Liver (tissue), 9 donors: Measurements from ENCODE around the gene STARD3. TPM values are rescaled to one million over a fixed set of nuclear protein-coding genes. Genes with fewer than 3 reads are reported as not detected.
A peak's percentile ranks its signal among the peaks of the same experiment; 100 is the strongest.
"Not testable (repeated sequence)": the region's sequence is repeated elsewhere in the genome, so short reads cannot be mapped to it uniquely, and the experiment has no call there.

Experiments used
- DNase-seq: peaks from one replicate; pipeline ENCODE4 v3.0.0-alpha.2; 2017; ENCODE audit warnings: low spot score
- H3K27ac ChIP-seq, 2 donors: one replicate each; pipeline ENCODE4 v1.7.0; 2013; ENCODE audit warnings: inconsistent platforms in 2 of 2, low read length in 2 of 2, control low read depth in 1 of 2, low read depth in 1 of 2, mild to moderate bottlenecking in 1 of 2
- H3K27me3 ChIP-seq, 4 donors: one replicate each; pipeline versions ENCODE4 v1.6.1 to v1.7.0; 2013; ENCODE audit warnings: low read length in 3 of 4, inconsistent platforms in 1 of 4, mild to moderate bottlenecking in 1 of 4, moderate library complexity in 1 of 4; ENCODE audit not compliant: control insufficient read depth in 4 of 4, insufficient read depth in 4 of 4
- H3K36me3 ChIP-seq, 4 donors: one replicate each; pipeline versions ENCODE4 v1.6.1 to v1.7.0; 2013; ENCODE audit warnings: low read length in 3 of 4, mild to moderate bottlenecking in 3 of 4, low read depth in 1 of 4, moderate library complexity in 1 of 4; ENCODE audit not compliant: control insufficient read depth in 4 of 4, insufficient read depth in 3 of 4
- H3K4me1 ChIP-seq, 4 donors: one replicate each; pipeline versions ENCODE4 v1.6.1 to v1.7.0; 2013; ENCODE audit warnings: low read length in 3 of 4, mild to moderate bottlenecking in 3 of 4, moderate library complexity in 1 of 4; ENCODE audit not compliant: control insufficient read depth in 4 of 4, insufficient read depth in 4 of 4
- H3K4me3 ChIP-seq, 3 donors: one replicate each; pipeline versions ENCODE4 v1.6.1 to v1.7.0; 2013; ENCODE audit warnings: low read length in 3 of 3, control low read depth in 1 of 3, low read depth in 1 of 3, mild to moderate bottlenecking in 1 of 3
- H3K9ac ChIP-seq, 2 donors: one replicate each; pipeline ENCODE4 v1.7.0; 2013; ENCODE audit warnings: low read length in 2 of 2, mild to moderate bottlenecking in 2 of 2, moderate library complexity in 2 of 2, control low read depth in 1 of 2, low read depth in 1 of 2
- H3K9me3 ChIP-seq, 4 donors: one replicate each; pipeline versions ENCODE4 v1.6.1 to v1.7.0; 2013; ENCODE audit warnings: low read length in 3 of 4; ENCODE audit not compliant: control insufficient read depth in 4 of 4
- ATF3 ChIP-seq: IDR thresholded peaks from 2 replicates; pipeline ENCODE4 v1.6.1; 2016; ENCODE audit warnings: antibody characterized with exemption
- EGR1 ChIP-seq, 2 donors: IDR thresholded peaks; 2 replicates each; pipeline ENCODE4 v1.6.1; 2016 to 2018; ENCODE audit warnings: antibody characterized with exemption in 2 of 2, low read depth in 2 of 2
- FOXA1 ChIP-seq: IDR thresholded peaks from 2 replicates; pipeline ENCODE4 v1.6.1; 2016; ENCODE audit warnings: antibody characterized with exemption
- FOXA2 ChIP-seq: IDR thresholded peaks from 2 replicates; pipeline ENCODE4 v1.6.1; 2016; ENCODE audit warnings: antibody characterized with exemption
- GABPA ChIP-seq, 2 donors: IDR thresholded peaks in 1 of 2; conservative IDR thresholded peaks in 1 of 2; 2 replicates each; pipeline ENCODE4 v1.6.1; 2016; ENCODE audit warnings: antibody characterized with exemption in 2 of 2, mild to moderate bottlenecking in 1 of 2, moderate library complexity in 1 of 2
- HNF4A ChIP-seq, 2 donors: conservative IDR thresholded peaks; 2 replicates each; pipeline ENCODE4 v1.6.1; 2016; ENCODE audit warnings: antibody characterized with exemption in 2 of 2, mild to moderate bottlenecking in 2 of 2
- HNF4G ChIP-seq: IDR thresholded peaks from 2 replicates; pipeline ENCODE4 v1.6.1; 2016; ENCODE audit warnings: antibody characterized with exemption
- JUND ChIP-seq, 2 donors: IDR thresholded peaks; 2 replicates each; pipeline ENCODE4 v1.6.1; 2016; ENCODE audit warnings: antibody characterized with exemption in 2 of 2
- MAX ChIP-seq: IDR thresholded peaks from 2 replicates; pipeline ENCODE4 v1.6.1; 2016; ENCODE audit warnings: antibody characterized with exemption
- NR2F2 ChIP-seq: IDR thresholded peaks from 2 replicates; pipeline ENCODE4 v1.6.1; 2016; ENCODE audit warnings: antibody characterized with exemption
- RAD21 ChIP-seq, 2 donors: IDR thresholded peaks; 2 replicates each; pipeline ENCODE4 v1.6.1; 2016; ENCODE audit warnings: antibody characterized with exemption in 2 of 2, mild to moderate bottlenecking in 2 of 2
- REST ChIP-seq: IDR thresholded peaks from 2 replicates; pipeline ENCODE4 v1.6.1; 2016; ENCODE audit warnings: antibody characterized with exemption, mild to moderate bottlenecking
- RXRA ChIP-seq, 2 donors: IDR thresholded peaks; 2 replicates each; pipeline ENCODE4 v1.6.1; 2017 to 2018; ENCODE audit warnings: antibody characterized with exemption in 2 of 2, mild to moderate bottlenecking in 1 of 2
- SP1 ChIP-seq: IDR thresholded peaks from 2 replicates; pipeline ENCODE4 v1.6.1; 2018; ENCODE audit warnings: antibody characterized with exemption, mild to moderate bottlenecking
- TAF1 ChIP-seq: conservative IDR thresholded peaks from 2 replicates; pipeline ENCODE4 v1.6.1; 2016; ENCODE audit warnings: antibody characterized with exemption, mild to moderate bottlenecking
- YY1 ChIP-seq: IDR thresholded peaks from 2 replicates; pipeline ENCODE4 v1.6.1; 2016; ENCODE audit warnings: antibody characterized with exemption, mild to moderate bottlenecking
- ZBTB33 ChIP-seq: IDR thresholded peaks from 2 replicates; pipeline ENCODE4 v1.6.1; 2016; ENCODE audit warnings: antibody characterized with exemption
- WGBS: extraction: QIAGEN DNeasy Blood & Tissue Kit; methylation state at CpG from one replicate; pipeline ENCODE4 v1.1.7; 2013; 5-methylcytosine and 5-hydroxymethylcytosine counted together
- polyA plus RNA-seq, 2 donors: library from polyadenylated mRNA; stranded (reverse) in 1 of 2; unstranded in 1 of 2; fragments of 200-250 nt in 1 of 2; fragments of >200 nt in 1 of 2; fragmentation: Nextera tagmentation in 1 of 2; extraction: Ambion mirVana in 1 of 2; gene quantifications; one replicate each; pipeline versions ENCODE4 v1.2.1 to v1.2.3, GENCODE V29; 2013 to 2015
- total RNA-seq, 2 donors: library from RNA; depleted of rRNA; stranded (reverse); fragments of >200 nt; gene quantifications; one replicate each; pipeline ENCODE4 v1.2.3, GENCODE V29; 2014
- TF ChIP-seq, protein P1 (sequence below): fragments of 150-350 bp; IDR thresholded peaks from 2 replicates; pipeline ENCODE4 v1.5.1; 2017; ENCODE audit warnings: improper control_type of control experiment, low read depth, low read length; ENCODE audit not compliant: missing input control
- donor health status: healthy.
- donor health status: healthy.
- donor health status: healthy.
- donor health status: healthy.
- donor health status: healthy.

STARD3 gene
- total RNA-seq (10 to 100 TPM; 20.4 to 26.0 TPM), polyA plus RNA-seq (10 to 100 TPM; 15.0 to 34.0 TPM)

DNA sequence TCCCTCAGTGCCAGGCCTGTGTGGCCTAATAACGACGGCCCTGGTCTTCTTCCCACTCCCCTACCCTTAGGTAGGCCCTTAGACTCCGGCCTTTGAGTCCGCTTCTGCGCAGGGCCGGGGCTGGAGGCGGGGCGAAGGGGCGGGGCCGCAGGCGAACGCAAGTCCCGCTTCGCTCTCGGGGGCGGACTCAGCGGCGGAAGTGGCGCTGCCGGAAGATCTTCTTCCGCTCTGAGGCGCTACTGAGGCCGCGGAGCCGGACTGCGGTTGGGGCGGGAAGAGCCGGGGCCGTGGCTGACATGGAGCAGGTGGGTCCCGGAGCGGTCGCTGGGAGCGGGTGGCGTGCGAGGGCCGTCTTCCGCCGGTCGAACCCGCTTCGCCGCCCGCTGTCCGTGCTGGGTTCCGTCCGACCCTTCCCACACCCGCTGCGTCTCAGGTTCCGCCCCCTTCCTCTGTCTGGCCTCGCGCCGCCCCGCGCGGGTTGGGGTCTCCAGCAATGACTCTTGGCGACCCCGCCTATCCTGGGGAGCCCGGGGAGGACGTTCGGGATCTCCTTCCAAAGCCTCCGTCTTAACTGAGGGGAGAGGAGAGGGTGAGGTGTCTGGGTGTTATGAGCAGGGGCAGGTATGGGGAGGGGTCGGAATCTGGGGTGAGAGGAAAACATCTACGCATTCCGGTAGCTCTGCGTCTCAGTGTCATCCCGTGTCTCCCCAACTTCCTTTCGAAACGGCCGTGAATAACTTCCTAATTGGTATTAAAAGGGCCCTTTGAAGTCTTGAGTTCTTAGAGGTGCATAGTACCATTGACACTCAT is at the start of gene STARD3:
TSS of gene STARD3 (plus strand) at position 218 of the 810 bp plus-strand sequence. CDS start 16,388 bp downstream, outside the sequence.
- Histone ChIP-seq H3K27ac (peak within 1 kb of the TSS; percentile 80 to 84), H3K27me3 (no peaks in the 10 kb centered on the region), H3K4me3 (peak within 1 kb of the TSS; percentile 65 to 73 (median 70)), H3K36me3 (no peaks in the 10 kb centered on the region), H3K9me3 (no peaks in the 10 kb centered on the region), H3K9ac (peak within 1 kb of the TSS; percentile 84 to 90), H3K4me1 (peaks cover 5 to 43% (median 29%) of the 10 kb centered on the region in 4 donors)
- TF ChIP-seq NR2F2 (no peak), EGR1 (IDR thresholded peaks at IDR 0.05; ENCODE audit: low read depth in 2 of 2) (no peak), FOXA2 (no peak), JUND (IDR thresholded peaks at IDR 0.05) (no peak), TAF1 (no peak), RAD21 (IDR thresholded peaks at IDR 0.05) (peak in 1 of 2 donors; percentile 13), HNF4A (conservative IDR thresholded peaks at IDR 0.05) (peak; percentile 62 to 65), SP1 (peak; percentile 48), HNF4G (no peak), YY1 (peak; percentile 40), GABPA (IDR thresholded peaks at IDR 0.05 in 1 of 2, conservative IDR thresholded peaks at IDR 0.05 in 1 of 2) (peak; percentile 68 to 90), REST (no peak), MAX (no peak), ATF3 (no peak), RXRA (IDR thresholded peaks at IDR 0.05) (no peak), FOXA1 (no peak), ZBTB33 (no peak)
- TF ChIP-seq, protein P1, sequence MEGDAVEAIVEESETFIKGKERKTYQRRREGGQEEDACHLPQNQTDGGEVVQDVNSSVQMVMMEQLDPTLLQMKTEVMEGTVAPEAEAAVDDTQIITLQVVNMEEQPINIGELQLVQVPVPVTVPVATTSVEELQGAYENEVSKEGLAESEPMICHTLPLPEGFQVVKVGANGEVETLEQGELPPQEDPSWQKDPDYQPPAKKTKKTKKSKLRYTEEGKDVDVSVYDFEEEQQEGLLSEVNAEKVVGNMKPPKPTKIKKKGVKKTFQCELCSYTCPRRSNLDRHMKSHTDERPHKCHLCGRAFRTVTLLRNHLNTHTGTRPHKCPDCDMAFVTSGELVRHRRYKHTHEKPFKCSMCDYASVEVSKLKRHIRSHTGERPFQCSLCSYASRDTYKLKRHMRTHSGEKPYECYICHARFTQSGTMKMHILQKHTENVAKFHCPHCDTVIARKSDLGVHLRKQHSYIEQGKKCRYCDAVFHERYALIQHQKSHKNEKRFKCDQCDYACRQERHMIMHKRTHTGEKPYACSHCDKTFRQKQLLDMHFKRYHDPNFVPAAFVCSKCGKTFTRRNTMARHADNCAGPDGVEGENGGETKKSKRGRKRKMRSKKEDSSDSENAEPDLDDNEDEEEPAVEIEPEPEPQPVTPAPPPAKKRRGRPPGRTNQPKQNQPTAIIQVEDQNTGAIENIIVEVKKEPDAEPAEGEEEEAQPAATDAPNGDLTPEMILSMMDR: no peak
- peak; percentile 93 for DNase-seq
- 1% methylated on average over 69 of the region's 69 CpGs for WGBS

DNA sequence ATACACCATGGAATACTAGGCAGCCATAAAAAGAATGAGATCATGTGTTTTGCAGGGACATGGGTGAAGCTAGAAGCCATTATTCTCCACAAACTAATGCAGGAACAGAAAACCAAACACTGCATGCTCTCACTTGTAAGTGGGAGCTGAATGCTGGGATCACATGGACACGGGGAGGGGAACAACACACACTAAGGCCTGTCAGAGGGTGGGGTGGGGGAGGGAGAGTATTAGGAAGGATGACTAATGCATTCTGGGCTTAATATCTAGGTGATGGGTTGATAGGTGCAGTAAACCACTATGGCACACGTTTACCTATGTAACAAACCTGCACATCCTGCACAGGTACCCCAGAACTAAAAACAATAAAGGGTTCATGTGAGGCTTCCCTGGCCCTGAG is 46.8 kb upstream of the STARD3 start:
- 66% methylated on average over 2 of the region's 2 CpGs for WGBS
- H3K27ac ChIP-seq, H3K4me3 ChIP-seq, H3K9ac ChIP-seq, DNase-seq, H3K9me3 ChIP-seq, H3K27me3 ChIP-seq, H3K36me3 ChIP-seq, H3K4me1 ChIP-seq: not testable (repeated sequence)
